AG04449 (cell line): Measurements from ENCODE around the gene PSKH1.

Source experiments
- CTCF ChIA-PET: fragments of 350-600 bp; formaldehyde crosslinking; extraction: SDS; loops from one replicate; lab custom pipeline; 2021; ENCODE audit warnings: antibody characterized with exemption; lab: Yijun Ruan, JAX
- POLR2A ChIA-PET: fragments of 400-600, 350-600 bp; formaldehyde crosslinking; extraction: SDS; loops from one replicate; lab custom pipeline; 2020; ENCODE audit warnings: antibody characterized with exemption, inconsistent platforms; lab: Yijun Ruan, JAX
- DNase-seq: peaks from one replicate; pipeline ENCODE4 v3.0.0-alpha.2; 2010; ENCODE audit warnings: low read depth, low spot score
- H3K4me3 ChIP-seq: 2 replicates; pipeline ENCODE4 v1.5.1; 2011; ENCODE audit warnings: low read depth, mild to moderate bottlenecking, control low read depth, low read length
- TF ChIP-seq, protein P1 (sequence below): IDR thresholded peaks from one replicate; pipeline ENCODE4 v1.5.1; 2011; ENCODE audit warnings: mild to moderate bottlenecking, moderate library complexity, low read length, control low read depth, inconsistent platforms; ENCODE audit not compliant: insufficient read depth; ENCODE audit errors: missing control alignments

The PSKH1 gene

GRCh38 chr16:67919622-67920221, 26.7 kb downstream of the PSKH1 start:
- no peak for DNase-seq

DNA sequence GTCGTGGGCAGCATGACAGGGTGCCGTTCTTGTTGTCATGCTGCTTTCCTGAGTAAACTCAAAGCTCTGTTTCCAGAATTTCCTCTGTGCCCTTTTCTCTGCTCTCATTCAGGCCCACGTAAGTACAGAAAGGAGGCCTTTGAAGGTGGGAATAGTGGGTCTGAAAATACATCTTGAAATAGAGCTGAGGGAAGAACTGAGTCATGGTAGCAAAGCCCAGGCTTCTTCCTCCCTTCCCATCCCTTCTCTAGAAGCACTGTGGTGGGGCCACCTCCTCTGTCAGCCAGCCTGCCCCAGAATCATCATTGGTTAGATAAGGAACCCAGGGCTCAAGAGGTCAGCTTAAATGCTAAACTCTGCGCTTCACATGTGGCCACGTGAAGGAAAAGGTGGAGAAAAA, 29.2 kb downstream of the PSKH1 start:
- no peak for DNase-seq
- ChIA-PET CTCF (interaction anchor here (1.0 to 16.7 kb wide), 5 partner anchors 38 to 250 kb away, joined by 3 to 227 read pairs (median 3); no protein-coding TSS in a partner anchor), POLR2A (no interaction called here)
- TF ChIP-seq, protein P1, sequence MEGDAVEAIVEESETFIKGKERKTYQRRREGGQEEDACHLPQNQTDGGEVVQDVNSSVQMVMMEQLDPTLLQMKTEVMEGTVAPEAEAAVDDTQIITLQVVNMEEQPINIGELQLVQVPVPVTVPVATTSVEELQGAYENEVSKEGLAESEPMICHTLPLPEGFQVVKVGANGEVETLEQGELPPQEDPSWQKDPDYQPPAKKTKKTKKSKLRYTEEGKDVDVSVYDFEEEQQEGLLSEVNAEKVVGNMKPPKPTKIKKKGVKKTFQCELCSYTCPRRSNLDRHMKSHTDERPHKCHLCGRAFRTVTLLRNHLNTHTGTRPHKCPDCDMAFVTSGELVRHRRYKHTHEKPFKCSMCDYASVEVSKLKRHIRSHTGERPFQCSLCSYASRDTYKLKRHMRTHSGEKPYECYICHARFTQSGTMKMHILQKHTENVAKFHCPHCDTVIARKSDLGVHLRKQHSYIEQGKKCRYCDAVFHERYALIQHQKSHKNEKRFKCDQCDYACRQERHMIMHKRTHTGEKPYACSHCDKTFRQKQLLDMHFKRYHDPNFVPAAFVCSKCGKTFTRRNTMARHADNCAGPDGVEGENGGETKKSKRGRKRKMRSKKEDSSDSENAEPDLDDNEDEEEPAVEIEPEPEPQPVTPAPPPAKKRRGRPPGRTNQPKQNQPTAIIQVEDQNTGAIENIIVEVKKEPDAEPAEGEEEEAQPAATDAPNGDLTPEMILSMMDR: no peak
- H3K4me3 ChIP-seq: no peak overlapping the region

More at GRCh38 chr16:67919622-67920221, 26.7 kb downstream of the PSKH1 start:
- TF ChIP-seq, protein P1: no peak
- POLR2A ChIA-PET: no interaction called here
- H3K4me3 ChIP-seq: no peak overlapping the region
- CTCF ChIA-PET: interaction anchor here (1.0 to 2.9 kb wide), 10 partner anchors 9 to 399 kb away, joined by 3 to 14 read pairs (median 5); partner anchors contain the start of genes NRN1L and PSMB10

GRCh38 chr16:67922740-67923139, 29.7 kb downstream of the PSKH1 start:
- DNase-seq: no peak
- ChIA-PET POLR2A (interaction anchor here (2.8 kb wide), 1 partner anchor 12 kb away, joined by 9 read pairs; no protein-coding TSS in a partner anchor), CTCF (interaction anchor here (0.8 to 16.7 kb wide), 7 partner anchors 8 to 250 kb away, joined by 3 to 227 read pairs (median 3); no protein-coding TSS in a partner anchor)
- TF ChIP-seq, protein P1: no peak
- H3K4me3 ChIP-seq: no peak overlapping the region

DNA sequence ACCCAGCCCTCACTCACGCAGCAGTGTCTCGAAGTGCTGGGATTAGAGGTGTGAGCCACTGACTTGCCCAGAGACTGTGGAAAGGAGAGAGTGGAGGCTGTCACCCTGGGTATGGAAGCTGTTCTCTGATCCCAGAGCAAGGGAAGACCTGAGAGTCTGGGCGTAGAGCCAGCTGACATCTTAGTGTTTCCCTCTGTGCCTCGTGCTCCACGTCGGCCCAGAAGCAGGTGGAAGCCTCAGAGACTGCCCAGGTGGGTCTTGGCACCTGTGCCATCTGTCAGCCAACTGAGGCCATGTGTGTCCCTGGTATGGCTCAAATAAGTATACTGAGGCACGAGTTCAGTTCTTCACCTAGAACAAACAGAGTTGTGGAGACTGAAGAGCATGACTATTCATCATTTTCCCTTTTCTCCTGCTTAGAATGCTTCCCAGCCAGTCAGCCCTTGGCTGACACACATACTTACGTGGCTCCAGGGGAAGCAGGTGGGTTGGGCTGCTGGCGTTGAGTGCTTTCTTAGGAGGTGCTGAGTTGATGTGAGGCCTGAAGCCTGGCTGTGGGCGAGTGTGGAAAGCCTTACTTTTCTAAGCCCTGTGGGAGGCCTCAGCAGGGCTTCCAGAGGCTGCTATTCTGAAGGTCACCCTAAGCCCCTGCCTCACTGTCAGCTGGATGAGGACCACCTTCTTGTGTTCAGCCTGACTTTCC, 30.5 kb downstream of the PSKH1 start:
- CTCF ChIA-PET: interaction anchor here (0.8 to 16.7 kb wide), 7 partner anchors 8 to 402 kb away, joined by 3 to 227 read pairs (median 5); no protein-coding TSS in a partner anchor
- TF ChIP-seq, protein P1: no peak

GRCh38 chr16:67924140-67924906, 31.3 kb downstream of the PSKH1 start:
- DNase-seq: no peak
- ChIA-PET POLR2A (interaction anchor here (2.8 kb wide), 1 partner anchor 10 kb away, joined by 9 read pairs; no protein-coding TSS in a partner anchor), CTCF (interaction anchor here (0.6 to 16.7 kb wide), 10 partner anchors 10 to 410 kb away, joined by 3 to 227 read pairs (median 4); partner anchors contain the start of gene NRN1L)
- TF ChIP-seq, protein P1: no peak
- H3K4me3 ChIP-seq: no peak overlapping the region

More for the DNA sequence above, 30.5 kb downstream of the PSKH1 start:
- POLR2A ChIA-PET: interaction anchor here (2.8 kb wide), 1 partner anchor 11 kb away, joined by 9 read pairs; no protein-coding TSS in a partner anchor
- DNase-seq: no peak
- H3K4me3 ChIP-seq: no peak overlapping the region
